Bronchial epithelial cell (primary cell): Measurements from ENCODE around the gene DLEC1. TPM values are rescaled to one million over a fixed set of nuclear protein-coding genes. Genes with fewer than 3 reads are reported as not detected.

Source experiments
- DNase-seq: peaks from one replicate; pipeline ENCODE4 v3.0.0-alpha.2; 2010; ENCODE audit warnings: low read depth
- FAIRE-seq: peaks from 2 replicates; lab custom pipeline; 2011; peaks lifted over from hg19 to GRCh38; lab: Jason Lieb, UNC
- H3K27me3 ChIP-seq: 2 replicates; pipeline ENCODE4 v1.5.1; 2011; ENCODE audit warnings: low read length; ENCODE audit not compliant: control insufficient read depth, insufficient read depth
- H3K36me3 ChIP-seq: 2 replicates; pipeline ENCODE4 v1.5.1; 2011; ENCODE audit warnings: low read length; ENCODE audit not compliant: control insufficient read depth, insufficient read depth
- H3K4me3 ChIP-seq: 2 replicates; pipeline ENCODE4 v1.5.1; 2011; ENCODE audit warnings: mild to moderate bottlenecking, low read depth, low read length, control low read depth
- total RNA-seq: library from RNA; depleted of rRNA; stranded (reverse); fragments of >200 nt; gene quantifications from 2 replicates; pipeline ENCODE4 v1.2.1, GENCODE V29; 2014
- TF ChIP-seq, protein P1 (sequence below): IDR thresholded peaks from 2 replicates; pipeline ENCODE4 v1.5.1; 2011; ENCODE audit warnings: mild to moderate bottlenecking, moderate library complexity, low read length, control low read depth, inconsistent platforms; ENCODE audit not compliant: insufficient read depth, severe bottlenecking

The DLEC1 gene
- total RNA-seq, 1 donor from 2014 or later, result 0.26 TPM

GRCh38 chr3:38002940-38003339, 36.1 kb upstream of the DLEC1 start:
- no peak for DNase-seq
- H3K36me3 ChIP-seq, result peaks cover 42% of the 10 kb centered on the region
- no peak for FAIRE-seq
- TF ChIP-seq, protein P1, sequence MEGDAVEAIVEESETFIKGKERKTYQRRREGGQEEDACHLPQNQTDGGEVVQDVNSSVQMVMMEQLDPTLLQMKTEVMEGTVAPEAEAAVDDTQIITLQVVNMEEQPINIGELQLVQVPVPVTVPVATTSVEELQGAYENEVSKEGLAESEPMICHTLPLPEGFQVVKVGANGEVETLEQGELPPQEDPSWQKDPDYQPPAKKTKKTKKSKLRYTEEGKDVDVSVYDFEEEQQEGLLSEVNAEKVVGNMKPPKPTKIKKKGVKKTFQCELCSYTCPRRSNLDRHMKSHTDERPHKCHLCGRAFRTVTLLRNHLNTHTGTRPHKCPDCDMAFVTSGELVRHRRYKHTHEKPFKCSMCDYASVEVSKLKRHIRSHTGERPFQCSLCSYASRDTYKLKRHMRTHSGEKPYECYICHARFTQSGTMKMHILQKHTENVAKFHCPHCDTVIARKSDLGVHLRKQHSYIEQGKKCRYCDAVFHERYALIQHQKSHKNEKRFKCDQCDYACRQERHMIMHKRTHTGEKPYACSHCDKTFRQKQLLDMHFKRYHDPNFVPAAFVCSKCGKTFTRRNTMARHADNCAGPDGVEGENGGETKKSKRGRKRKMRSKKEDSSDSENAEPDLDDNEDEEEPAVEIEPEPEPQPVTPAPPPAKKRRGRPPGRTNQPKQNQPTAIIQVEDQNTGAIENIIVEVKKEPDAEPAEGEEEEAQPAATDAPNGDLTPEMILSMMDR, result no peak
- H3K27me3 ChIP-seq, result no peaks in the 10 kb centered on the region
- H3K4me3 ChIP-seq, result no peak overlapping the region

GRCh38 chr3:38003371-38003816, 35.6 kb upstream of the DLEC1 start:
- H3K36me3 ChIP-seq, result peaks cover 41% of the 10 kb centered on the region
- no peak for DNase-seq
- no peak overlapping the region for H3K4me3 ChIP-seq
- no peak for FAIRE-seq
- H3K27me3 ChIP-seq, result no peaks in the 10 kb centered on the region
- TF ChIP-seq, protein P1, result peak; percentile 94

- DNase-seq (no peak), FAIRE-seq (no peak)
- TF ChIP-seq, protein P1, result no peak
- Histone ChIP-seq H3K36me3 (peaks cover 41% of the 10 kb centered on the region), H3K4me3 (no peak overlapping the region), H3K27me3 (no peaks in the 10 kb centered on the region)
These were observed 35.1 kb upstream of the DLEC1 start for GRCh38 chr3:38003817-38004414.

GRCh38 chr3:38004415-38005075, 34.5 kb upstream of the DLEC1 start:
- TF ChIP-seq, protein P1, result peak; percentile 84
- DNase-seq (peak; percentile 75), FAIRE-seq (peak; percentile 97)
- Histone ChIP-seq H3K36me3 (peaks cover 39% of the 10 kb centered on the region), H3K4me3 (no peak overlapping the region), H3K27me3 (no peaks in the 10 kb centered on the region)

DNA sequence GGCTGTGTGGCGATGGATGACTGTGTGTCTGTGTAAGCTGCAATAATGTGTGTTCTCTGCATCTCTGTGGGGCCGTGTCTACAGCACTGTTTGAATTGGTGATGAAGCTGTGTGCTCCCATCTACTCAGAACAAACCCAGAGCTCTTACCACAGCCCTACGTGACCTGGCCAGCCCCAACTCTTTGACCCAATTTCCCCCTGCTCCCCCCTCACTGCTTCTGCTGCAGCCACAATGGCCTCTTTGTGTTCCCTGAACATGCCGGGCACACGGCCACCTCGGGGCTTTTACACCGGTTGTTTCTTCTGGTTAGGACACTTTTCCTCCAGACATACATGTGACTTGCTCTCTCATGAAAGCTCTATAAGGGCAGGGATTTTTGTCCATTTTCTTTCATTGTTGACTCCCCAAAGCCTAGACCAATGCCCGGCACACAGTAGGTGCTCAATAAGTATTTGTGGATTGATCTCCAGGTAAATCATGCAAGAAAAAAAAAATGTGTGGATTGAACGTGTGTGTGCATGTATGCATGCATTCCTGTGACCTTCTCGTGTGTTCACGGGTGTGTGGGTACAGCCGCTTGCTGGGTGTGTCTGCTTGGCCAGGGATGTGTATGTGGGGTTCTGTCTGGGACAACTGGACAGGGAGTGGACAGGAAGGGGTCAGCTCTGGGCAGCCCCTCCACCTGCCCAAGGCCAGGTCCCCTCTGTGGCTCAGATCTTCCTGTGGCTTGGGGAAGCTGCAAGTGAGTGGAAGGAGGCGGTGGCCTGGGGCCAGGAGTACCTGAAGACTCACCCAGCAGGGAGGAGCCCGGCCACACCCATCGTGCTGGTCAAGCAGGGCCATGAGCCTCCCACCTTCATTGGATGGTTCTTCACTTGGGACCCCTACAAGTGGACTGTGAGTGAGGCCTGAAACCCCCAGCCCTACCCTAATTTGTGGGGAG, 33.7 kb upstream of the DLEC1 start:
- no peak overlapping the region for H3K4me3 ChIP-seq
- H3K27me3 ChIP-seq, result no peaks in the 10 kb centered on the region
- DNase-seq (no peak), FAIRE-seq (no peak)
- TF ChIP-seq, protein P1, result no peak
- H3K36me3 ChIP-seq, result peaks cover 38% of the 10 kb centered on the region
